Karpas-422 (cell line): ENCODE results near the gene F2R. TPM values are rescaled to one million over a fixed set of nuclear protein-coding genes. Genes with fewer than 3 reads are reported as not detected.
"Not testable (repeated sequence)": the region's sequence is repeated elsewhere in the genome, so short reads cannot be mapped to it uniquely, and the experiment has no call there.

Experiments
- DNase-seq: peaks from one replicate; pipeline ENCODE4 v3.0.0-alpha.2; 2015
- H2AFZ ChIP-seq: fragments of 200-600 bp; sonication (generic); 2 replicates; pipeline ENCODE4 v1.6.1; 2014; ENCODE audit warnings: antibody characterized with exemption, low read length, mixed read lengths
- H3K27ac ChIP-seq: fragments of 200-600 bp; sonication (generic); 2 replicates; pipeline ENCODE4 v1.5.1; 2014; ENCODE audit warnings: mild to moderate bottlenecking, low read length, moderate library complexity
- H3K27me3 ChIP-seq: fragments of 200-600 bp; sonication (generic); 2 replicates; pipeline ENCODE4 v1.6.1; 2014; ENCODE audit warnings: low read length, mixed read lengths
- H3K36me3 ChIP-seq: fragments of 200-600 bp; sonication (generic); 2 replicates; pipeline ENCODE4 v1.6.1; 2014; ENCODE audit warnings: low read length, mixed read lengths; ENCODE audit not compliant: insufficient read depth
- H3K4me1 ChIP-seq: fragments of 200-600 bp; sonication (generic); 2 replicates; pipeline ENCODE4 v1.6.1; 2014; ENCODE audit warnings: mild to moderate bottlenecking, low read length, mixed read lengths
- H3K4me2 ChIP-seq: fragments of 200-600 bp; sonication (generic); 2 replicates; pipeline ENCODE4 v1.6.1; 2014; ENCODE audit warnings: low read length, low read depth, mild to moderate bottlenecking; ENCODE audit not compliant: poor library complexity, severe bottlenecking
- H3K4me3 ChIP-seq: fragments of 200-600 bp; sonication (generic); 2 replicates; pipeline ENCODE4 v1.5.1; 2014; ENCODE audit warnings: mild to moderate bottlenecking, antibody characterized with exemption, low read length, mixed read lengths
- H3K79me2 ChIP-seq: fragments of 200-600 bp; sonication (generic); 2 replicates; pipeline ENCODE4 v1.6.1; 2014; ENCODE audit warnings: mild to moderate bottlenecking, low read length, mixed read lengths
- H3K9ac ChIP-seq: fragments of 200-600 bp; sonication (generic); 2 replicates; pipeline ENCODE4 v1.6.0; 2014; ENCODE audit warnings: low read length
- H3K9me2 ChIP-seq: fragments of 200-600 bp; sonication (generic), shearing (Covaris generic); replicated peaks from 2 replicates; pipeline ENCODE4 v1.6.0; 2014; ENCODE audit warnings: mild to moderate bottlenecking, low read length, moderate library complexity; ENCODE audit not compliant: insufficient read depth
- H3K9me3 ChIP-seq: fragments of 300-700, 200-600 bp; sonication (generic); 2 replicates; pipeline ENCODE4 v1.6.1; 2014; ENCODE audit warnings: low read length, mixed read lengths
- H4K20me1 ChIP-seq: fragments of 200-600 bp; sonication (generic); 2 replicates; pipeline ENCODE4 v1.6.1; 2014; ENCODE audit warnings: mild to moderate bottlenecking, antibody characterized with exemption, low read length, low read depth; ENCODE audit not compliant: insufficient read depth
- total RNA-seq: library from RNA; depleted of rRNA; stranded (reverse); fragments of >200 nt; shearing (Covaris generic); gene quantifications from 2 replicates; pipeline ENCODE4 v1.2.3, GENCODE V29; 2014; ENCODE audit warnings: low replicate concordance

Gene F2R
- total RNA-seq, 1 experiment from 2014 or later, result not detected

DNA sequence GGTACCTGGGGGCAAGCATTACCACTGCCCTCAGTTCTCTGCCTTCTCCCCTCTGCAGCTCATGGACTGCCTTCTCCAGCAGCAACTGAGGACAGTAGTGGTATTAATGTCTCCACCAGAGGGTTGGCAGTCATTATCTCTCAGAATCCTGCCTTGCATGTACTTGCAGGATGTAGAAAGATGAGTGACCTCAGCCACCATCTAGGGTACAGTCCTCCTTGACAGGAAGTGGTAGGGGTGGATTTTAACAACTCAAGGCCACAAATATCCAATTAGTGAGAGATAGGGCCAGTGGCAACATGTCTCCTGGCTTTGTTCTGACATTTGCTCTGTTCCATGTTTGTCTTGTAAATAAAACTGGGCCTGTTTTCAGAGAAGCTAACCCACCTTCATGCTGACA is 47.2 kb downstream of the F2R start:
- Histone ChIP-seq H3K4me2 (no peak overlapping the region), H3K79me2 (no peaks in the 10 kb centered on the region), H3K4me3 (no peak overlapping the region), H2AFZ (no peak overlapping the region), H3K36me3 (no peaks in the 10 kb centered on the region), H3K27ac (no peak overlapping the region), H3K9me3 (0 out of 2 replicates have a peak, but pooled peaks cover 3% of the 10 kb centered on the region), H3K4me1 (no peaks in the 10 kb centered on the region), H4K20me1 (no peaks in the 10 kb centered on the region), H3K9me2 (no peaks in the 10 kb centered on the region), H3K9ac (no peak overlapping the region), H3K27me3 (no peaks in the 10 kb centered on the region)
- DNase-seq, result no peak

- no peak overlapping the region for H3K4me3 ChIP-seq
- no peaks in the 10 kb centered on the region for H4K20me1 ChIP-seq
- no peak overlapping the region for H3K9ac ChIP-seq
- no peaks in the 10 kb centered on the region for H3K79me2 ChIP-seq
- H3K4me2 ChIP-seq, result no peak overlapping the region
- no peaks in the 10 kb centered on the region for H3K27me3 ChIP-seq
- no peaks in the 10 kb centered on the region for H3K9me2 ChIP-seq
- H3K36me3 ChIP-seq, result no peaks in the 10 kb centered on the region
- DNase-seq, result no peak
- 0 out of 2 replicates have a peak, but pooled peaks cover 3% of the 10 kb centered on the region for H3K9me3 ChIP-seq
- no peaks in the 10 kb centered on the region for H3K4me1 ChIP-seq
- no peak overlapping the region for H2AFZ ChIP-seq
- H3K27ac ChIP-seq, result no peak overlapping the region
These were observed 48.4 kb downstream of the F2R start for GRCh38 chr5:76764374-76764773.

GRCh38 chr5:76765249-76765648 is 49.3 kb downstream of the F2R start:
- Histone ChIP-seq H3K27ac (no peak overlapping the region), H3K9ac (no peak overlapping the region)

DNA sequence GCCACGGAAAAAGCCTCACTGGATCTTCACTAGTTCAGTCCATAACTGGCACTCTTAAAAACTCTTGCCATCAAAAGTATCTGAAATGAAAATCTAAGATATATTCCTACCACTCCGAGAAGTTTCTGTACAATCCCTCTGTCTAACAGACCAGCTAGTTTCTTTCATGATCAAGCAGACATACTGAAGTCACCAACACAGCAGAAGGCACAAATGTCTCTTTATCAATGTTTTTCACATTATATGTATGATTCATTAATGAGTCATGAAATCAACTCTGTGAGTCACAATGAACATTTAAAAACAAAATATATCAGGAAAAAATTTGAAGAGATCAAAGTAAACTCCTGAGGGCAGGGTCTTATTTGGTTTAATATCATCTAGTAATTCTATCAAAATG is 50.8 kb downstream of the F2R start:
- Histone ChIP-seq H3K9me3 (0 out of 2 replicates have a peak, but pooled peaks cover 3% of the 10 kb centered on the region), H3K4me2 (no peak overlapping the region), H3K36me3 (no peaks in the 10 kb centered on the region), H2AFZ (no peak overlapping the region), H3K4me3 (no peak overlapping the region), H3K27ac (no peak overlapping the region), H4K20me1 (no peaks in the 10 kb centered on the region), H3K9me2 (no peaks in the 10 kb centered on the region), H3K27me3 (no peaks in the 10 kb centered on the region), H3K9ac (no peak overlapping the region), H3K4me1 (no peaks in the 10 kb centered on the region), H3K79me2 (no peaks in the 10 kb centered on the region)
- DNase-seq, result no peak

More at GRCh38 chr5:76765249-76765648, 49.3 kb downstream of the F2R start:
- H4K20me1 ChIP-seq, result no peaks in the 10 kb centered on the region
- H3K4me2 ChIP-seq, result no peak overlapping the region
- H3K36me3 ChIP-seq, result no peaks in the 10 kb centered on the region
- H3K9me3 ChIP-seq, result 0 out of 2 replicates have a peak, but pooled peaks cover 3% of the 10 kb centered on the region
- H3K4me1 ChIP-seq, result no peaks in the 10 kb centered on the region
- H3K27me3 ChIP-seq, result no peaks in the 10 kb centered on the region
- no peaks in the 10 kb centered on the region for H3K79me2 ChIP-seq
- no peaks in the 10 kb centered on the region for H3K9me2 ChIP-seq
- DNase-seq, result no peak
- no peak overlapping the region for H3K4me3 ChIP-seq
- no peak overlapping the region for H2AFZ ChIP-seq

DNA sequence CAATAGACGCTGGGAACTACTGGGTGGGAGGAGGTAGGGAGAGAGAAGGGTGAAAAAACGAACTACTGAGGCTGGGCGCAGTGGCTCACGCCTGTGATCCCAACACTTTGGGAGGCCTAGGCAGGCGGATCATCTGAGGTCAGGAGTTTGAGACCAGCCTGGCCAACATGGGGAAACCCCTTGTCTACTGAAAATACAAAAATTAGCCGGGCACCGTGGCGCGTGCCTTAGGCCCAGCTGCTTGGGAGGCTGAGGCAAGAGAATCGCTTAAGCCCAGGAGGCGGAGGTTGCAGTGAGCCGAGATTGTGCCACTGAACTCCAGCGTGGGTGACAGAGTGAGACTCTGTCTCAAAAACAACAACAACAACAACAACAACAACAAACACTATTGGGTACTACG is 55.1 kb downstream of the F2R start:
- not testable (repeated sequence) for H3K9me2 ChIP-seq, H3K4me2 ChIP-seq, DNase-seq, H3K27me3 ChIP-seq, H3K4me3 ChIP-seq, H3K9ac ChIP-seq, H3K27ac ChIP-seq, H3K9me3 ChIP-seq, H3K79me2 ChIP-seq, H3K4me1 ChIP-seq, H2AFZ ChIP-seq, H4K20me1 ChIP-seq, H3K36me3 ChIP-seq

- H4K20me1 ChIP-seq, result no peaks in the 10 kb centered on the region
- no peaks in the 10 kb centered on the region for H3K79me2 ChIP-seq
- no peak overlapping the region for H2AFZ ChIP-seq
- DNase-seq, result no peak
- H3K27ac ChIP-seq, result no peak overlapping the region
- no peaks in the 10 kb centered on the region for H3K9me2 ChIP-seq
- H3K36me3 ChIP-seq, result no peaks in the 10 kb centered on the region
- no peaks in the 10 kb centered on the region for H3K4me1 ChIP-seq
- H3K9me3 ChIP-seq, result no peaks in the 10 kb centered on the region
- no peak overlapping the region for H3K9ac ChIP-seq
- no peak overlapping the region for H3K4me3 ChIP-seq
- H3K27me3 ChIP-seq, result no peaks in the 10 kb centered on the region
- H3K4me2 ChIP-seq, result no peak overlapping the region
These were observed 55.9 kb downstream of the F2R start for GRCh38 chr5:76771705-76772405.

DNA sequence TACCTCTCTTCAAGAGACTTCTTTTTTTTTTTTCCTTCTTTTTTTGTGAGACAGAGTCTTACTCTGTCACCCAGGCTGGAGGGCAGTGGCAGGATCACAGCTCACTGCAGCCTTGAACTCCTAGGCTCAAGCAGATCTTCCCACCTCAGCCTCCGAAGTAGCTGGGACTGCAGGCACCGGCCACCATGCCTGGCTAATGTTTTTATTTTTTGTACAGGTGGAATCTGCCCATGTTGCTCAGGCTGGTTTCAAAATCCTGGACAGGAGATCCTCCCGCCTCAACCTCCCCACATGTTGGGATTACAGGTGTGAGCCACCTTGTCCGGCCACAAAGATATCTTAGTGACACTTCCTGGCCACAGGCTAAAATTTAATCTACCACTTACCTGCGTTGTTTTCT is 60.0 kb downstream of the F2R start:
- Histone ChIP-seq H3K4me1 (no peaks in the 10 kb centered on the region), H4K20me1 (no peaks in the 10 kb centered on the region), H2AFZ (no peak overlapping the region), H3K9me3 (no peaks in the 10 kb centered on the region), H3K9ac (no peak overlapping the region), H3K36me3 (no peaks in the 10 kb centered on the region), H3K27ac (no peak overlapping the region), H3K79me2 (no peaks in the 10 kb centered on the region), H3K27me3 (no peaks in the 10 kb centered on the region), H3K4me3 (no peak overlapping the region), H3K9me2 (no peaks in the 10 kb centered on the region), H3K4me2 (no peak overlapping the region)
- no peak for DNase-seq

- no peaks in the 10 kb centered on the region for H3K9me3 ChIP-seq
These were observed 60.5 kb downstream of the F2R start for GRCh38 chr5:76776391-76776790.

More at GRCh38 chr5:76776391-76776790, 60.5 kb downstream of the F2R start:
- Histone ChIP-seq H3K79me2 (no peaks in the 10 kb centered on the region), H2AFZ (no peak overlapping the region), H3K4me1 (no peaks in the 10 kb centered on the region), H3K9ac (no peak overlapping the region), H3K36me3 (no peaks in the 10 kb centered on the region), H3K27ac (no peak overlapping the region), H4K20me1 (no peaks in the 10 kb centered on the region), H3K9me2 (no peaks in the 10 kb centered on the region), H3K4me2 (no peak overlapping the region), H3K4me3 (no peak overlapping the region), H3K27me3 (no peaks in the 10 kb centered on the region)
- no peak for DNase-seq
